Epithelial cell of prostate (primary cell): ENCODE measurements around the gene RAB41.
A peak's percentile ranks its signal among the peaks of the same experiment; 100 is the strongest.
"Not testable (repeated sequence)": the region's sequence is repeated elsewhere in the genome, so short reads cannot be mapped to it uniquely, and the experiment has no call there.

Experiments used
- DNase-seq: peaks from one replicate; pipeline ENCODE4 v3.0.0-alpha.2; 2011; ENCODE audit warnings: low read depth, low spot score
- H3K27ac ChIP-seq: fragments of 450-650 bp; 2 replicates; pipeline ENCODE4 v1.5.1; 2017; ENCODE audit warnings: mild to moderate bottlenecking

The RAB41 gene

GRCh38 chrX:70289168-70289792, 7.3 kb downstream of the RAB41 start:
- no peak for DNase-seq
- H3K27ac ChIP-seq: peak overlapping the region; percentile 46

GRCh38 chrX:70289793-70290770, 8.1 kb downstream of the RAB41 start, which contains the start of the genes KIF4A and PDZD11:
Gene KIF4A, plus strand, starts transcription at chrX:70290104. Its CDS starts 355 bp downstream, at chrX:70290459.
Gene PDZD11, minus strand, starts transcription at chrX:70289927. Its CDS starts 586 bp downstream, at chrX:70289341.
- DNase-seq: peak; percentile 20
- peak within 1 kb of the TSS; percentile 46 for H3K27ac ChIP-seq

GRCh38 chrX:70292788-70293187, 10.8 kb downstream of the RAB41 start:
- H3K27ac ChIP-seq: no peak overlapping the region
- no peak for DNase-seq

DNA sequence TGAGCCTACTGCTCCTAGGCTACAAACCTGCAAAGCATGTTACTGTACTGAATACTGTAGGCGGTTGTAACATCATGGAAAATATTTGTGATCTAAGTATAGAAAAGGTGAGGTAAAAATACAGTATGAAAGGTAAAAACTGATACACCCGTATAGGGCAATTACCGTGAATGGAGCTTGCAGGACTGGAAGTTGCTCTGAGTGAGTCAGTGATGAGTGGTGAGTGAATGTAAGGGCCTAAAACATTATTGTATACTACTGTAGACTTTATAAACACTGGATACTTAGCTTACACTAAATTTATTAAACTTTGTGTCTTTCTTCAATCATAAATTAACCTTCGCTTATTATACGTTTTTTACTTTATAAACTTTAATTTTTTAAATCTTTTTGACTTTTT, 11.6 kb downstream of the RAB41 start:
- DNase-seq: no peak
- no peak overlapping the region for H3K27ac ChIP-seq

GRCh38 chrX:70301716-70302115, 19.7 kb downstream of the RAB41 start:
- DNase-seq: no peak
- no peak overlapping the region for H3K27ac ChIP-seq

- H3K27ac ChIP-seq: no peak overlapping the region
- DNase-seq: no peak
Measured at GRCh38 chrX:70313503-70313902, 31.5 kb downstream of the RAB41 start.

GRCh38 chrX:70322784-70323183, 40.8 kb downstream of the RAB41 start:
- no peak overlapping the region for H3K27ac ChIP-seq
- no peak for DNase-seq

DNA sequence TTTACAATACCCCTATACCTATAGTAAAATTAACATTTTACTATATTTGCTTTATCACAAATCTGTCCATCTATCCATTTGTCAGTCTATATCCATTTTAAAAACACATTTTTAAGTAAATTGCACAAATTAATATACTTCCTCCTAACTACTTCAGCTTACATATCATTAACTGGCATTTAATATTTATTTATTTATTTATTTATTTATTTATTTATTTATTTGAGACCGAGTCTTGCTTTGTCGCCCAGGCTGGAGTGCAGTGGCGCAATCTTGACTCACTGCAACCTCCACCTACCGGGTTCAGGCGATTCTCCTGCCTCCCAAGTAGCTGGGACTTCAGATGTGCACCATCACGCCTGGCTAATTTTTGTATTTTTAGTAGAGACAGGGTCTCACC, 41.7 kb downstream of the RAB41 start:
- not testable (repeated sequence) for H3K27ac ChIP-seq, DNase-seq

DNA sequence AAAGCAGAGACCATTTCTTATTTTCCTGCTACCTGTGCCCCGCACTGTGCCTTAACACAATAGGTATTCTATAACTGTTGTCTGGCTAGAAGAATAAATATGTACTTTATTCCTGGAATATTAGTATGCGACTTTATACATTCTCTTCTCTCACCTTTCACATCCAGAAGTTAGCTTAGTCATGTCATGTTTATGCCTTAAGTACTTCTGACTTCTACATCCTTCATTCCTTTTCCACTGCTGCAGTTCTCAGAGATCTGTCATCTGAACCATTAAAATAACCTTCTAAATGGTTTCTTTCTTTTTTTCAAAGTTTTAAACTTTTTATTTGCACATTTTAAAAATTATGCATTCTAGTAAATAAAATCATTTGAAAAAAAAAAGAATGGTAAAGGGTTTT, 42.4 kb downstream of the RAB41 start:
- DNase-seq: no peak
- no peak overlapping the region for H3K27ac ChIP-seq

DNA sequence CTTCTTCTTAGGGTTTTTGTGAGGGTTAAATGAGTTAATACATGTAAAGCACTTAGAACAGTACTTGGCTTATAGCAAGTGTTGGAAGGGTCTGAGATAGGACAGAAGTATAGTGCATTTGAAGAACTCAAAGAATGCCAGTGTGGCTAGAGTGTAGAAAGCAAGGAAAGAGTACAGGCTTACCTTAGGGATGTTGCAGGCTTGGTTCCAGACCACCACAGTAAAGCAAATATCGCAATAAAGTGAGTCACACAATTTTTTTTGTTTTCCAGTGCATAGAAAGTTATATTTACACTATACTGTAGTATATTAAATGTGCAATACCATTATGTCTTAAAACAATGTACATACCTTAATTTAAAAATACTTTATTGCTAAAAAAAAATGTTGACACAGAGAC, 49.2 kb downstream of the RAB41 start:
- no peak for DNase-seq
- no peak overlapping the region for H3K27ac ChIP-seq

- no peak for DNase-seq
- H3K27ac ChIP-seq: no peak overlapping the region
Measured at GRCh38 chrX:70332600-70332999, 50.6 kb downstream of the RAB41 start.
